ENCODE data around the gene LRRC75A.
A peak's percentile ranks its signal among the peaks of the same experiment; 100 is the strongest.
"Not testable (repeated sequence)": the region's sequence is repeated elsewhere in the genome, so short reads cannot be mapped to it uniquely, and the experiment has no call there.

The LRRC75A gene

DNA sequence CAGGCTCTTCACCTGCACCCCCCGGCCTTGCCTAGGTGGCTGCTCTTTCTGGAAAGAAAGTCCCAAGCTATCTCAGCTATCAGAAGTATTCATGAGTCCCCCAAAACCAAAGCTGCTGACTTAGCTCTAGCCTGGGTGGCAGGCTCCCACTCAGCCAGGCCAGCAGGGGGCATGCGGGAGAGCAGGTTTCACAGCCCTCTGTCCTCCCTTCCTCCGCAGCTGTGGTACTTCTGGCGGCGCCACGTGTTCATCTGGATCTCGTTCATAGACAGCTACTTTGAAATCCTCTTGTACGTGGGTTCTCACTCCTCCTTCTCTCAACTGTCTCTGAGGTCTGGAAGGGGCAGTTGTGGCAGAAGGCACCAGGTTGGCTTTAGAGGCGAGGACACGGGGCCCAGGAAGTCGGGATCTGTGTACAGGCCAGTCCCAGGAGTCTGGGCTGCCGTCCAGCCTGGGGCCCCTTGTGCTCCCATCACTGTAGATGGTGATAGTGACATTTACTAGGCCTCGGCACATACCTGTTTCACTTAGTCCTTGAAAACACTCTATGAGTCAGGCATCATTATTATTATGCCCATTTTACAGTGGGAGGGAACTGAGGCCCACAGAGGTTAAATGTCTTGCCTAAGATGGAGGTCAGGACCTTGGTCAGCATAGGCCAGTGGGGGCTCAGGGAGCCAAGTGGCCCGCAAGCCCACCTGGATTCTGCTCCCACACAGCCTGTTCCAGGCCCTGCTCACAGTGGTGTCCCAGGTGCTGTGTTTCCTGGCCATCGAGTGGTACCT, 63.7 kb downstream of the LRRC75A start:
- peak; percentile 76 for DNase-seq

GRCh38 chr17:16427020-16427419, 65.0 kb downstream of the LRRC75A start:
- no peak for DNase-seq

GRCh38 chr17:16425698-16426659, 66.0 kb downstream of the LRRC75A start:
- DNase-seq = peak; percentile 30

- DNase-seq = no peak
Observed at GRCh38 chr17:16425202-16425601, 66.8 kb downstream of the LRRC75A start.

- DNase-seq = no peak
Observed at GRCh38 chr17:16423226-16423872, 68.6 kb downstream of the LRRC75A start.

GRCh38 chr17:16422416-16422815, 69.6 kb downstream of the LRRC75A start:
- DNase-seq = no peak

GRCh38 chr17:16419929-16420271, 72.1 kb downstream of the LRRC75A start:
- DNase-seq = no peak

GRCh38 chr17:16419074-16419928, 72.7 kb downstream of the LRRC75A start:
- peak; percentile 85 for DNase-seq

DNA sequence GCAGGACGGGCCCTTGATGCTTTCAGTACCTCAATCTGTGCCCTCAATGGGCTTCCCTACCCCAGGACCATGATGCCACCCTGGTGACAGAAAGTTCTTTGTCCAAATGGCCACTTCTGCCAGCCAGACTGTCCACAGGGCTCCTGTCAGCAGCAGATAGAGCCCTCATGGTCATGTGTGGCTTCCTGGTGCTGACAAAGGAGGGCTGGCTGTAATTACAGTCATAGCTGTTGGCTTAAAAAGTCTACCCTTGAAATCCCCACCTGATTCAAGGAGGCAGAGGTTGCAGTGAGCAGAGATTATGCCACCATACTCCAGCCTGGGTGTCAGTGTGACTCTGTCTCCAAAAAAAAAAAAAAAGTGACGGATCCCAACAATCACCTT, 73.3 kb downstream of the LRRC75A start:
- no peak for DNase-seq

GRCh38 chr17:16417896-16418684, 73.9 kb downstream of the LRRC75A start:
- DNase-seq = no peak

- DNase-seq = no peak
Observed at GRCh38 chr17:16417399-16417798, 74.6 kb downstream of the LRRC75A start.

GRCh38 chr17:16415031-16415924, 76.7 kb downstream of the LRRC75A start, which contains the start of gene TRPV2:
TSS of gene TRPV2 (plus strand) at chr17:16415571. CDS start at chr17:16417669, 2,098 bp downstream.
- no peak for DNase-seq

DNA sequence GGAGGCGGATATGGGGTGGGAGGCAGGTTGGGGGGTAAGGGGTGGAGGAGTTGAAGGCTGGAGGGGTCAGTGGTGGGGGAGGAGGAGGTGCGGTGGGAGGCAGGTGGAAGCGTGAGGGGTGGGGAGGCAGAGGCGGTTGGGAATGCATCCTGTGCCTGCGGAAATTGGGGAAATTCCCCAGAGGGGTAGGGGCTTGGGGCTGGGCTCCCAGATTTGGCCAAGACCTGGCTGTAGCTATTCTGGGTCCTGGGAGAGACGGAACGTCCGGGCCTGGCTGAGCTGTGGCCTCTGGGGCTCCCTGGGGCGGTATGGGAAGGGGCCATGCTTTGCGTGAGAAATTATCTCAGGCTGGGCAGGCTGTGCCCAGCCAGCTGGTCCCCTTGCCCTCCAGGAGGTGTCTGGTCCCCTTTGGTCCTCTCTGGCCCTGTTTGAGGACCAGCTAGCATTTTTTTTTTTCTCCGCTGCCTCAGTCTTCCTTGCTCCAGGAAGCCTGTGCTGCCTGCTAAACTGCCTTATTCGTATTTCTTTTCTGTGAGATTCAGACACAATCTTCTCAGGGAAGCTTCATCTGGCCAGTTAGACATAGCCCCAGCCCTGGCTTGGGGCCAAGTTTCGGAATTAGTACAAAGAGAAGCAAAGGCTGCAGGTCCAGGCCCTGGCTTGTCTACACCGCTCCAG, 83.9 kb downstream of the LRRC75A start:
- DNase-seq = no peak

- DNase-seq = no peak
Observed at GRCh38 chr17:16406742-16407674, 85.0 kb downstream of the LRRC75A start.

DNA sequence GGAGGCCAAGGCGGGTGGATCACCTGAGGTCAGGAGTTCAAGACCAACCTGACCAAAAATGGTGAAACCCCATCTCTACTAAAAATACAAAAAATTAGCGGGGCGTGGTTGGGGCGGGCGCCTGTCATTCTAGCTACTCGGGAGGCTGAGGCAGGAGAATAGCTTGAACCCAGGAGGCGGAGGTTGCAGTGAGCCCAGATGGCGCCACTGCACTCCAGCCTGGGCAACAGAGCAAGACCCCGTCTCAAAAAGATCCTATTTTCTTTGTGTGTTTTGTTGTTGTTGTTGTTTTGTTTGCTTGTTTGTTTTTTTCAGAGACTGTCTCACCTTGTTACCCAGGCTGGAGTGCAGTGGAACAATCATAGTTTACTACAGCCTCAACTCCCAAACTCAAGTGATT, 88.1 kb downstream of the LRRC75A start:
- not testable (repeated sequence) for DNase-seq

- DNase-seq = no peak
Observed at GRCh38 chr17:16398270-16399267, 93.4 kb downstream of the LRRC75A start.

DNA sequence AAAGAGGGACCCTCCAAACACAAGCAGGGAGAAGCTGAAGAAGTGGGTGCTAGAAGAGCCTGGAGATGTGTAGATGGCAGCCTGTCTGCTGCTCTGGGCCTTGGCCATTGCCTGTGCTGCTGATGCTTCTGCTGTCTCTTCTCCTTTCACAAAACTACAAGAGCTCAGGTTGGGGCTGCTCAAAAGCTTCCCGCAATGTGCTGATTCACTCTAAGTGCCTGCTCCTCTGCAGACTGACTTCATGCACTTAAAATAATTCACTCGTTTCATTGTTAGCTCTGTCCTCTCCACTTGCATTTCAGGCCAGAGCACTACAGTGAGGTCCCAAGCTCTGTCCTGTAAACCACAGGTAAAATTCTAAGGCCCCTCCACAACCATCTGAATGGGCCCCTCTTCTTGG, 95.3 kb downstream of the LRRC75A start:
- DNase-seq = not testable (repeated sequence)
